Effector CD8-positive, alpha-beta T cell (primary cell): Measurements from ENCODE around the gene CTSZ.
"Not testable (repeated sequence)": the region's sequence is repeated elsewhere in the genome, so short reads cannot be mapped to it uniquely, and the experiment has no call there.

Experiments
- DNase-seq: peaks from one replicate; lab custom pipeline; 2025; lab: John Stamatoyannopoulos, UW
- total RNA-seq, 4 experiments: gene quantifications; one replicate each; lab custom pipeline; 2026; lab: John Stamatoyannopoulos, UW

The CTSZ gene
- total RNA-seq, result 18.5 to 30.1 (median 21.7) reads per million in 4 experiments

DNA sequence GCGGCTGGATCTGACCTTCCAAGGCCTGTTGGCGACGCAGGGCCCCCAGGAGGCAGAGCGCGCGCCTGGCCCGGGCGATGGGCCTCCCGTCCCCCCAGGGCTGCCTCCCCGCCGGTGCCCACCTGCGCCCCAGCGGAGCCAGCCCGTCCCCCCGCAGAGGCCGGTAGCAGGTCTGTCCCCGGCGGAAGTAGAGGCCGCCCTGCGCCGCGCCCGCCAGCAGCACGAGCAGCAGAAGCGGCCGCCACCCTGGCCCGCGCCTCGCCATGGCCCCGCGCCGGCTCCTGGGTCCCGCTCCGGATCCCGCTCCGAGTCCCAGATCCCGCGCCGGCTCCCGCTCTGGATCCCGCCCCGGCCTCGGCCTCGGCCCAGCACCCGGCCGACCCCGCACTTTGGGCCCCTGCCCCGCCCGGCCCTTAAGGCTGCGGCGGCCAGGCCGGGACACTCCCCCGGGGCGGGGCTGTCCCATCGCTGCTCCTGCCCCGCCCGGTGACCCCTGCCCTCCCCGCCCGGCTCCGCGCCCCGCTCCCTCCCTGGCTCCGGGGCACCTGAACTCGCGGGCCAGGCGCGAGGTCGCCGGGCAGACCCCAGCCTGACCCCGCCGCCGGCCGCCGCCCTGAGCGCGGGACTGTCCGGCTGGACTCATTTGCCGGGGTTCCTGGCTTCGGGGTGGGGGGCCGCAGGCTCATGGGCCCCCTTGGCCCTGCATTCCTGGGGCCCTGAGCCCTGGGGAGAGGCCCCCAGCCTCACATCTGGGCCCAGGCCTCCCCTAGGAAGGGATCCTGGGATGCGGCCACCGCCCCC is at the start of gene CTSZ:
TSS of gene CTSZ (minus strand) at position 391 of the 801 bp plus-strand sequence. CDS start at position 265, 126 bp downstream.
- DNase-seq, result no peak

DNA sequence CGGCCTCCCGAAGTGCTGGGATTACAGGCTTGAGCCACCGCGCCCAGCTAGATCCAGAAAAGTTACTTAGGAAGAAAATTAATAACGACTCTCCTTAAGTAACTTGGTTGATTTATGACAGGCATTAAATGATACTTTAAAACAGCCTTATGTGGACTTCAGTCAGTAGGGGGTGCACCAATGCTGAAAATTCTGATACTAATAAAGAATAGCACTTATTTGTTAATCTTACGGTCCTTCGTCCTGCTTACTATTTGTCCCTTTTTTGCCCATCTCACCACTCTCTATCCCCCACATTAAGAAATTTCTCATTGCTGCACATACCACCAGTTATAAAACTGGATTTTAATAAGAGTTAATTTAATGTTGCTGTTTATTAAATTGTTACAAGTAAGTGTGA is 48.2 kb upstream of the CTSZ start:
- DNase-seq, result no peak

DNA sequence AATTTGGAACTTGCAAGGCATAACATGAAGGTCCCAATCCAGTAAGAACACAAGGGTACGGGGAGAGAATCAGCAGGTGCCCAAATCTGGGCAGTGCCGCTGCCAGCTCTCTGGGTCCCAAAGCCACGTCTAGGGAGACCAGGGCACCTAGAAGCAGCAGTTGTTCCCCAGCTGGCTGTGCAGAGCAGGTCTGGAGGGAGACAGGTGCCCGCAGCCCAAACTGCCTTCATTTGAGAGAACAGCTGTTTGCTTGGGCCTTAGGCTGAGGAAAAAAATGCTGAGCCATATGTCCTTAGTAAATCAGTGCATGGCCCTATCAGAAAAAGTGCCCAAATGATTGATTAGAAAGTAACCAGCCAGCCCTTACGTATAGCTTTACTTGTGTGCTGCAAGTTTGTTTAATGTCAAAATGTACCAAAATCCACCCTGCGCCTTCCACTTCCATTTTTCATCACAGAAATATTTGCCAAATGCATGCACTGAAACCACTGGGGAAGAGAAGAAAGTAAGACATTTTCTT is 44.7 kb upstream of the CTSZ start:
- no peak for DNase-seq

DNA sequence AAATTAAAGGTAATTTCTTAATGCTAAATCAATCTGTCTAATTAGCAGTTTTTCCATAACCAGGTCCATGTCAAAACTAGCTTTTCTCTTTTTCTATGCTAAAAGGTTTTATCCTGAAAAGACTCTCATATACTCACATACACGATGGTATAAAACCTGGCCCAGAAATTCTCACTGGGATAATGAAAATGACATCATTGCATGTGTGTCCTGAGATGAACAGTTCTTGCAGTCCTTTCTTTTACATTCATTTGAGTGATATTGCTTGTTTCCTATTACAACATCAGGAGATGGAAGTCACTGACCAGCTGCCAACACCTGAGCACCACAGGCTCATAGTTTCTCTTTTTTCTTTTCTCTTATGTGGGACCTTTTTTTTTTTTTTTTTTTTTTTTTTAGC is 43.4 kb upstream of the CTSZ start:
- no peak for DNase-seq

GRCh38 chr20:59048681-59049030 is 41.6 kb upstream of the CTSZ start:
- DNase-seq, result no peak

GRCh38 chr20:59047938-59048680 is 41.1 kb upstream of the CTSZ start:
- DNase-seq, result no peak

GRCh38 chr20:59046862-59047261 is 39.8 kb upstream of the CTSZ start:
- no peak for DNase-seq

DNA sequence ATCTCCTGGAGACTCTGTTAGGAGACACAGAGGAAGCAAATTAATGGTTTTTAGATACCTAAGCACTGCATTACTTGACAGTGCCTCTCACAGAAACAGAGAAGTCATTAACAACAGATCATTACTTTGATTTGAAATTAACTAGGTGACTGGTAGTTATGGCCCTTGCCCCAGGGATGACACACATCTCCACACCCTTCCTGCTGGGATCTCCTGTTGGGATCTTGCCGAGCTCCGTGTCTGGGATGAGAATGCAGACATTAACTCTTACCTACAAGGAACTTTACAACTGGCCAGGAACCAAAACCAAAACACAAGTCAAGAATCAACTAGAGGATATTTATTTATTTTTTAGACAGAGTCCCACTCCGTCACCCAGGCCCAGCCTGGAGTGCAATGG is 37.7 kb upstream of the CTSZ start:
- DNase-seq, result no peak

GRCh38 chr20:59044295-59044694 is 37.2 kb upstream of the CTSZ start:
- no peak for DNase-seq

DNA sequence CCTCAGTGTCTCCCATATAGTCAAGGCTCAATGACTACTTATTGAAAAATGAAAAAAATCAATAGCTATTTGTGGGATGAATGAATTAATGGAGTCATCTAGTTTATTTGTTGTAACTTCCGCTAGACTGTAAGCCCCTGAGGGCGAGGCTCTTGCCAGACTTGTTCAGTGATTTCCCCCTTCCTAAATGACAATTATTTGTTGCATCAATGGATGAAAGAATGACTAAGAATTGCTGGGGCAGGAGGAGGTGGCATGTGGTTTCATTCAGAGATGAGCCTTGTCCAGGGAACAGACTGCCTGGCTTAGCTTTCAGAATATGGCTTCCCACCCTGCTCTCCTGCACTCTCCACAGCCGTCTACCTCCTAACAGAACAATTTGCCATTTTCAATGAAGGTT is 36.6 kb upstream of the CTSZ start:
- no peak for DNase-seq

GRCh38 chr20:59042796-59043631 is 36.0 kb upstream of the CTSZ start:
- DNase-seq, result peak; percentile 91

DNA sequence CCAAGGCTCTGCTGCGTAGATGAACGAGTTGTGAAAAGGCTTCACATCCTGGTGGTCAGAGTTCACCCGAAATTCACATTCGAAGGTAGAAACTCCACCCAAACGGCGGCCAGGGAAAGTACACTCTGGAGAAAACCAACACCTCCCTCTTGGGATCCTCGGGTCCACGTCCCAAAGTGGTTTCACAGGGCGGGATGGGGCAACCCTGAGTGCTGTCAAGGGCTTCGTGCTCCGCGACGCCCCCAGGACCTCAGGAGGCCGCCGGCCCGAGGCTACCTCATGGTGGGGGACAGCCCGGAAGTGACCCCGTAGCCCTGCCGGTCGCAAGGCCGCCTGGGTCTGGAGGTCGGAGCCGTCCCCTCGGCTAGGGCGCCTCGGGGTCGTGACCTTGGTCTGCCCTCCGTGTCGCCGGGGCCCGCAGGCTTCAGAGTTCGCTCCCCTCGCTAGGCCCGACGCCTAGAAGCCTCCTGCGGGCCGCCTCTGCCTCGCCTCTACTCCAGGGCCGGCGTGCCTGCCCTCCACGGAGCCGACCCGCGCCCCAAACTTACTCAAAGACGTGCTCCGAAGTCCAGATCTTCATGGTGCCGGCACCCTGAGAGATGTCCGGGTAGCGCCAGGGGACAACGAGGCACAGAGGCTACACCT is 35.2 kb upstream of the CTSZ start, which contains the start of gene PRELID3B:
TSS of gene PRELID3B (minus strand) at position 636 of the 645 bp plus-strand sequence. CDS start at position 580, 56 bp downstream.
- no peak for DNase-seq

DNA sequence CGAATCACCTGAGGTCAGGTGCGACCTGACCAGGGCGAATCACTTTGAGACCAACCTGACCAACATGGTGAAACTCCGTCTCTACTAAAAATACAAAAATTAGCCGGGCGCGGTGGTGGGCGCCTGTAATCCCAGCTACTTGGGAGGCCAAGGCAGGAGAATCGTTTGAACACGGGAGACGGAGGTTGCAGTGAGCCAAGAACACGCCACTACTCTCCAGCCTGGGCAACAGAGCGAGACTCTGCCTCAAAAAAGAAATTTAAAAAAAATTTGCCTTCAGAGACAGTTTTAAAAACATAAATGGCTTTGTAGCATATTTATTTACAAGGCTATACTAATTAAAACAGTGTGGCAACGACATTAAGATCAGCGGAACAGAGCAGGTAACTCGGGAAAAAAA is 34.4 kb upstream of the CTSZ start:
- not testable (repeated sequence) for DNase-seq

DNA sequence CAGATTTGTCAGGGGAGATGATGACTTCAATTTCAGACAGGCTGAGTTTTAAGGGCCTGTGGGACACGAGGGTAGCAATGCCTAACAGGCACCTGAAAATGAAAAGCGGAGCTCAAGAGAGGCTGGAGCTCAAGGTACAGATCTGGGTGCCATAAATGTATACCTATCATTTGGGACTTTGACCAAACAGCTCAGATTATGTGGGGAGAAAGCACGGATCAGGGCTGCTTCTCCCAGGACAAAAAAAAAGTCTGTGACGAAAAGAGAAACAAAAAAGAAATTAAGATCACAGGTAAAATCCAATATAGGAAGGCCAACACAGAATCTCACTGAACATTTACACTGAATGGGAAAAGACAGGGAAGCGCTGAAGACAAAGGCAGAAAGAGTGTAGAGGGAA is 33.6 kb upstream of the CTSZ start:
- no peak for DNase-seq

- DNase-seq, result no peak
Measured at GRCh38 chr20:59039233-59039632, 32.2 kb upstream of the CTSZ start.

GRCh38 chr20:59037386-59037785 is 30.3 kb upstream of the CTSZ start:
- no peak for DNase-seq

GRCh38 chr20:59035381-59035780 is 28.3 kb upstream of the CTSZ start:
- no peak for DNase-seq

DNA sequence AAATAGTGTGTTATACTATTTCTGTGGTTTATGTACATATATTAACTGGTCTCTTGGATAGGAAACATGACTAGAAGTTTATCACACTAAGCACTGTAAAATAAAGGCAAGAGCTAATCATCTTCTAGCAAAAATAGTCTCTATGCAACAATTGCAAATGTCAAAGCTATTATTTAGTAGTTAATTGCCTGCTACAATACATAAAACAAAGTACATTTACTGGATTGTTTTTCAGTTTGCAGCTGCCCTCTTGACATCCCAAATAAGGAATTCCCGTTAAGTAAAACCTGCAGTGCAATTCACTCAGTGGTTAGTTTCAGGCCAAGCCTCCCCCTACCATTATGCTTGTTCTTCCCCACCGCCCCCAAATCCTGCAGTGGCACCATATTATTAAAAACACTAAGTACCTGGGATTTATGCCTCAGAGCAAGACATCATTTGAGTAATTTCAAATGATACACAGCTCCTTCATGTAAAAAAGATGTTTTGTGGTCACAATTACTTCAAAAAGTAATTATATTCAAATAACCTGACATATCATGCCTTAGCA is 26.6 kb upstream of the CTSZ start:
- no peak for DNase-seq

- no peak for DNase-seq
Measured at GRCh38 chr20:59033093-59033492, 26.0 kb upstream of the CTSZ start.

DNA sequence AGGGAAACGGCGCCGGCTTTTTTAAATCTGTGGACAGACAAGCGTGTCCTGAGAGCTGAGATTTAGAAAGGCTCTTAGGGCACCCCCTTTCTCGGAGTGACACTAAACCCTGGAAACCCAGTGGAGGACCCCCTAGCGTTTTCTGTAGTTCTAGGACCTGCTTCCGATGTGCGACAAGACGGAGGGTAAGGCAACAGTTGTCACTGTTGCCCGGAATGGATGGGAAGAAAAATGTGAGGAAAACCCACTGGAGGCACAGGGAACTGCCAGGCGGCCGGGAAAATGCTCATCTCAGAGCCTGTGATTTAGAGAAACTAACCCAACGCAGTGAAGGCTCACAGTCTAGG is 25.6 kb upstream of the CTSZ start:
- DNase-seq, result no peak

DNA sequence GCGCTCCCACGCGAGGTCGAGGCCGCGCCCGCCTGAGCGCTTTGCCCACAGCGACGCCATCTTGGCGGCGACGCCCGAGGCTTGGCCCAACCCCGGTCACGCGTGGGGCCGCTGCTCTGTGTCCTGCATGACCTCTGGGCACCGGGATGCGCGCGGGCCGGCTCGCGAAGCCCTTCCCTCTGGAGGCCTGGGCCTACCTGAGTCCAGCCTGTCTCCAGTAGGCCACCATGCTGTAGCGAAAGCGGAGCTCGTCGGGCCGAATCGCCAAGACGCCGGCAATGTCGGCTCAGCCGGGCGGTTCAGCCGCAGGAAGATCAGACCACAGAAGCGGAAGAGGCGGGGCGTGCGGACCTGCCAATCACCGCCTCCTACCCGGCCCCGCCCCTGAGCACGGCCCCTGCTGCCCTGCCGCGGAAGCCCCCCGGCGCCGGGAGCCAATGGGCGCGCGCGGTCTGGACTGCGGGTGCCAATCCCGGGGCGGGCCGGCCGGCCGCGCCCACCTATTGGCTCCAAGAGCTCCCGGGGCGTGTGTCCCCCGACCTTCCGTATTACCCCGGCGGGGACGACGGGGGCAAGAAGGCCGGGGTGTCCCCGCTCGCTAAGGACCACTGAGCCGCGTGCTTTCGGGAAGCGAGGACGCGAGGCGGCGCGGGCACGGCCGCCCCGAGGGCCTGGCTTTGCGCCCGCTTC is 25.1 kb upstream of the CTSZ start, which contains the start of gene ATP5F1E:
TSS of gene ATP5F1E (minus strand) at position 313 of the 690 bp plus-strand sequence. CDS start at position 229, 84 bp downstream.
- peak; percentile 92 for DNase-seq
